PC-3 (cell line): Measurements from ENCODE around the gene ULK4.

ENCODE experiments used
- EZH2 ChIP-seq: fragments of 300-600 bp; sonication (generic); IDR thresholded peaks from one replicate; pipeline ENCODE4 v1.6.1; 2017; ENCODE audit warnings: antibody characterized with exemption, mild to moderate bottlenecking, low read length; ENCODE audit not compliant: unreplicated experiment
- TF ChIP-seq, protein P1 (sequence below): fragments of 300-600 bp; sonication (generic); conservative IDR thresholded peaks from 2 replicates; pipeline ENCODE4 v1.5.1; 2017; ENCODE audit warnings: antibody characterized with exemption, low read depth, mild to moderate bottlenecking, low read length

DNA sequence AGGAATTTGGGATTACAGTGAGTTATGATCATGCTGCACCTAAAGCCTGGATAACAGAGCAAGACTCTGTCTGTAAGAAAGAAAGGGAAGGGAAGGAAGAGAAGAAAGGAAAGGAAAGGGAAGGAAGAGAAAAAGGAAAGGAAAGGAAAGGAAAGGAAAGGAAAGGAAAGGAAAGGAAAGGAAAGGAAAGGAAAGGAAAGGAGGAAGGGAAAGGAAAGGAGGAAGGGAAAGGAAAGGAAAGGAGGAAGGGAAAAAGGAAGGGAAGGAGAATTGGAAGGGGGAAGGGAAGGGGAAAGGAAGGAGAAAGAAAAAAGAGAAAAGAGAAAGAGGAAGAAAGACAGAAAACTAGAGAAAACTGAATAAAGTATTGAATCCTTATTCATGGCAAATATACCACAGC, 359.8 kb downstream of the ULK4 start:
- TF ChIP-seq, protein P1, sequence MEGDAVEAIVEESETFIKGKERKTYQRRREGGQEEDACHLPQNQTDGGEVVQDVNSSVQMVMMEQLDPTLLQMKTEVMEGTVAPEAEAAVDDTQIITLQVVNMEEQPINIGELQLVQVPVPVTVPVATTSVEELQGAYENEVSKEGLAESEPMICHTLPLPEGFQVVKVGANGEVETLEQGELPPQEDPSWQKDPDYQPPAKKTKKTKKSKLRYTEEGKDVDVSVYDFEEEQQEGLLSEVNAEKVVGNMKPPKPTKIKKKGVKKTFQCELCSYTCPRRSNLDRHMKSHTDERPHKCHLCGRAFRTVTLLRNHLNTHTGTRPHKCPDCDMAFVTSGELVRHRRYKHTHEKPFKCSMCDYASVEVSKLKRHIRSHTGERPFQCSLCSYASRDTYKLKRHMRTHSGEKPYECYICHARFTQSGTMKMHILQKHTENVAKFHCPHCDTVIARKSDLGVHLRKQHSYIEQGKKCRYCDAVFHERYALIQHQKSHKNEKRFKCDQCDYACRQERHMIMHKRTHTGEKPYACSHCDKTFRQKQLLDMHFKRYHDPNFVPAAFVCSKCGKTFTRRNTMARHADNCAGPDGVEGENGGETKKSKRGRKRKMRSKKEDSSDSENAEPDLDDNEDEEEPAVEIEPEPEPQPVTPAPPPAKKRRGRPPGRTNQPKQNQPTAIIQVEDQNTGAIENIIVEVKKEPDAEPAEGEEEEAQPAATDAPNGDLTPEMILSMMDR, result no peak
- TF ChIP-seq EZH2, result no peak
